ENCODE results near the gene DLG2. TPM values are rescaled to one million over a fixed set of nuclear protein-coding genes. Genes with fewer than 3 reads are reported as not detected.

The DLG2 gene
- total and polyA plus RNA-seq, 9 of the 15 experiments (the other 6 are each of a cell fraction or from before 2014, with no cell fraction given), result 0.52 to 1.6 (median 0.95) TPM

GRCh38 chr11:85062659-85063058, 564.5 kb downstream of the DLG2 start:
- FAIRE-seq, result no peak
- no peak overlapping the region for H2AFZ ChIP-seq (ENCODE audit: low read depth, low read length)
- no peaks in the 10 kb centered on the region for H3K79me2 ChIP-seq (ENCODE audit: control insufficient read depth, insufficient read depth, low read length)
- ChIA-PET CTCF (ENCODE audit: low intra/inter-chr PET ratio) (no interaction called here), POLR2A (no interaction called here)
- no peak overlapping the region for H3K4me2 ChIP-seq (ENCODE audit: insufficient read depth, low read length)
- H3K4me1 ChIP-seq (replicated peaks in 1 of 2; ENCODE audit: control insufficient read depth in 2 of 2, insufficient read depth in 2 of 2, low read length in 2 of 2), result no peaks in the 10 kb centered on the region
- H3K9me3 ChIP-seq (replicated peaks; ENCODE audit: control insufficient read depth, insufficient read depth, low read depth, low read length), result no peaks in the 10 kb centered on the region
- H3K27me3 ChIP-seq (ENCODE audit: control insufficient read depth in 2 of 2, insufficient read depth in 2 of 2, low read length in 2 of 2), result no peaks in the 10 kb centered on the region
- intact Hi-C loops (cut with micrococcal nuclease) (no loop called here), in situ Hi-C loops (cut with MboI) (no loop called here)
- BruUV-seq (replicated peaks), result no TSS peak
- no peak for DNase-seq (ENCODE audit: extremely low read depth in 1 of 4, low spot score in 3 of 4)
- H3K9me1 ChIP-seq (ENCODE audit: control insufficient read depth, insufficient read depth, low read length), result no peaks in the 10 kb centered on the region
- no peak overlapping the region for H3K4me3 ChIP-seq
- H3K36me3 ChIP-seq (ENCODE audit: control insufficient read depth, insufficient read depth, low read length), result no peaks in the 10 kb centered on the region
- TF ChIP-seq ELF2 (CRISPR knock-in tag; IDR thresholded peaks at IDR 0.05) (no peak), POLR2AphosphoS2 (IDR thresholded peaks at IDR 0.05; ENCODE audit: low read length) (no peak), ARHGAP35 (IDR thresholded peaks at IDR 0.05; ENCODE audit: partially characterized antibody) (no peak), CBX3 (IDR thresholded peaks at IDR 0.05; ENCODE audit: borderline replicate concordance in 1 of 2, low read length in 2 of 2) (no peak), HDAC1 (IDR thresholded peaks at IDR 0.05) (no peak), NR1H2 (CRISPR knock-in tag; IDR thresholded peaks at IDR 0.05) (no peak), MAFG (tag; conservative IDR thresholded peaks at IDR 0.05) (no peak), PBX2 (CRISPR knock-in tag; IDR thresholded peaks at IDR 0.05; ENCODE audit: low read depth) (no peak), PBX2 (tag; conservative IDR thresholded peaks at IDR 0.05; ENCODE audit: low read depth) (no peak), MBD1 (CRISPR knock-in tag; IDR thresholded peaks at IDR 0.05) (no peak), IRF2 (CRISPR knock-in tag; IDR thresholded peaks at IDR 0.05) (no peak), TFE3 (CRISPR knock-in tag; IDR thresholded peaks at IDR 0.05) (no peak), YBX1 (IDR thresholded peaks at IDR 0.05) (no peak), KLF16 (IDR thresholded peaks at IDR 0.05) (no peak), NCOA1 (IDR thresholded peaks at IDR 0.05; ENCODE audit: low read depth) (no peak)
- H4K20me1 ChIP-seq (replicated peaks; ENCODE audit: control insufficient read depth, insufficient read depth, low read length), result no peaks in the 10 kb centered on the region
- 0% methylated on average over 1 of the region's 1 CpG for WGBS (ENCODE audit: insufficient coverage, low coverage, missing lambda C conversion rate)
- no peak for ATAC-seq
- H3K27ac ChIP-seq (ENCODE audit: extremely low read depth, low read depth, low read length), result no peak overlapping the region
- no peak overlapping the region for H3K9ac ChIP-seq (ENCODE audit: insufficient read depth in 1 of 2, low read depth in 2 of 2, low read length in 2 of 2)

All from K562 (cell line).